ENCODE measurements around the gene STON1.
"Not testable (repeated sequence)": the region's sequence is repeated elsewhere in the genome, so short reads cannot be mapped to it uniquely, and the experiment has no call there.

Gene STON1

GRCh38 chr2:48568547-48568946 lies 38.6 kb downstream of the STON1 start:
- FAIRE-seq = no peak
- DNase-seq (ENCODE audit: low spot score) = no peak

- DNase-seq (ENCODE audit: low spot score) (no peak), FAIRE-seq (no peak)
Observed at GRCh38 chr2:48569433-48569832, 39.5 kb downstream of the STON1 start.

GRCh38 chr2:48572816-48573215 lies 42.9 kb downstream of the STON1 start:
- DNase-seq (ENCODE audit: low spot score) = no peak
- no peak for FAIRE-seq

GRCh38 chr2:48574353-48575287 lies 44.7 kb downstream of the STON1 start:
- no peak for FAIRE-seq

GRCh38 chr2:48578313-48578712 lies 48.4 kb downstream of the STON1 start:
- FAIRE-seq (no peak), DNase-seq (ENCODE audit: low spot score) (no peak)

More at GRCh38 chr2:48574353-48575287, 44.7 kb downstream of the STON1 start:
- DNase-seq (ENCODE audit: low spot score) = no peak

- no peak for FAIRE-seq
Observed at GRCh38 chr2:48583961-48584360, 54.0 kb downstream of the STON1 start.

GRCh38 chr2:48584551-48584950 lies 54.6 kb downstream of the STON1 start:
- DNase-seq (ENCODE audit: low spot score) = no peak
- FAIRE-seq = no peak

More at GRCh38 chr2:48583961-48584360, 54.0 kb downstream of the STON1 start:
- no peak for DNase-seq (ENCODE audit: low spot score)

GRCh38 chr2:48586433-48586832 lies 56.5 kb downstream of the STON1 start:
- FAIRE-seq (no peak), DNase-seq (ENCODE audit: low spot score) (no peak)

- no peak for FAIRE-seq
- no peak for DNase-seq (ENCODE audit: low spot score)
Observed at GRCh38 chr2:48587560-48587959, 57.6 kb downstream of the STON1 start.

- FAIRE-seq = no peak
- no peak for DNase-seq (ENCODE audit: low spot score)
Observed at GRCh38 chr2:48587961-48588360, 58.0 kb downstream of the STON1 start.

GRCh38 chr2:48588745-48589144 lies 58.8 kb downstream of the STON1 start:
- DNase-seq (ENCODE audit: low spot score) (no peak), FAIRE-seq (no peak)

GRCh38 chr2:48589170-48589767 lies 59.3 kb downstream of the STON1 start:
- no peak for FAIRE-seq
- no peak for DNase-seq (ENCODE audit: low spot score)

GRCh38 chr2:48590017-48590416 lies 60.1 kb downstream of the STON1 start:
- no peak for FAIRE-seq

GRCh38 chr2:48592067-48592466 lies 62.1 kb downstream of the STON1 start:
- DNase-seq (ENCODE audit: low spot score) = no peak
- FAIRE-seq = no peak

More at GRCh38 chr2:48590017-48590416, 60.1 kb downstream of the STON1 start:
- no peak for DNase-seq (ENCODE audit: low spot score)

GRCh38 chr2:48596751-48597150 lies 66.8 kb downstream of the STON1 start:
- not testable (repeated sequence) for DNase-seq (ENCODE audit: low spot score); FAIRE-seq

GRCh38 chr2:48597492-48597891 lies 67.5 kb downstream of the STON1 start:
- FAIRE-seq (no peak), DNase-seq (ENCODE audit: low spot score) (no peak)

- FAIRE-seq = no peak
- peak; percentile 18 for DNase-seq (ENCODE audit: low spot score)
Observed at GRCh38 chr2:48600204-48600813, 70.4 kb downstream of the STON1 start.

- no peak for FAIRE-seq
Observed at GRCh38 chr2:48600917-48601316, 71.0 kb downstream of the STON1 start.

GRCh38 chr2:48601349-48601748 lies 71.4 kb downstream of the STON1 start:
- no peak for FAIRE-seq
- no peak for DNase-seq (ENCODE audit: low spot score)

More at GRCh38 chr2:48600917-48601316, 71.0 kb downstream of the STON1 start:
- no peak for DNase-seq (ENCODE audit: low spot score)

GRCh38 chr2:48605482-48606175 lies 75.7 kb downstream of the STON1 start:
- FAIRE-seq (no peak), DNase-seq (ENCODE audit: low spot score) (no peak)

- FAIRE-seq (no peak), DNase-seq (ENCODE audit: low spot score) (peak; percentile 27)
Observed at GRCh38 chr2:48607307-48608014, 77.5 kb downstream of the STON1 start.

Measured in RCC 7860 (cell line).